Motor neuron (in vitro differentiated cells): ENCODE data around the gene RNLS. TPM values are rescaled to one million over a fixed set of nuclear protein-coding genes. Genes with fewer than 3 reads are reported as not detected.

Source experiments
- ATAC-seq, 8 experiments: fragments of 200-7000 bp; cut with Tn5 transposase; replicated peaks in 6 of 8; 2 replicates each; pipeline ENCODE4 v1.8.0; 2021; ENCODE audit warnings: mild to moderate bottlenecking in 8 of 8, moderate library complexity in 8 of 8
- H3K27ac ChIP-seq, 2 donors: fragments of 250-450 bp; sonication (Bioruptor Pico); 2 replicates each; pipeline ENCODE4 v1.9.0; 2021; ENCODE audit warnings: antibody characterized with exemption in 2 of 2, mild to moderate bottlenecking in 2 of 2, moderate library complexity in 1 of 2
- H3K4me1 ChIP-seq, 2 donors: fragments of 250-450 bp; sonication (Bioruptor Pico); replicated peaks in 1 of 2; 2 replicates each; pipeline ENCODE4 v1.6.1; 2021; ENCODE audit warnings: antibody characterized with exemption in 2 of 2, mild to moderate bottlenecking in 2 of 2, moderate library complexity in 1 of 2
- H3K4me3 ChIP-seq, 5 donors: fragments of 250-450 bp; sonication (Bioruptor Pico); 2 replicates each; pipeline ENCODE4 v1.9.0; 2021; ENCODE audit warnings: antibody characterized with exemption in 5 of 5, mild to moderate bottlenecking in 5 of 5, moderate library complexity in 4 of 5
- WGBS, 10 experiments: fragments of 450-650 bp; shearing (Covaris generic); methylation state at CpG; one replicate each; pipeline ENCODE4 v1.0.0; 2022; 5-methylcytosine and 5-hydroxymethylcytosine counted together
- in situ Hi-C, 9 experiments: fragments of 400-800 bp; cut with MboI; loops; one replicate each; pipeline ENCODE4 v1.15.0; 2021; ENCODE audit warnings: low sequenced_read_pairs in 9 of 9, low pct_unique_long_range_greater_than_20kb in 2 of 9; ENCODE audit not compliant: unreplicated experiment in 9 of 9
- total RNA-seq, 8 experiments: library from RNA; unstranded; fragments of 300-600 nt; gene quantifications; 2 replicates each; pipeline versions ENCODE4 v1.2.3 to v1.2.4, GENCODE V29; 2022

RNLS gene
- 10 to 100 TPM in 1 of 8 experiments, 1 to 10 TPM in 5, under 1 TPM in 1, not detected in 1; 0.95 to 13.2 (median 2.3) TPM for total RNA-seq

- Histone ChIP-seq H3K4me1 (no peaks in the 10 kb centered on the region), H3K27ac (peak within 1 kb of the TSS; percentile 49 to 70), H3K4me3 (peak within 1 kb of the TSS; percentile 24 to 50 (median 40))
- in situ Hi-C loops: loop anchor here in 1 of 9 experiments (10.0 kb wide), 1 partner anchor 102 kb away; no protein-coding TSS in a partner anchor
- ATAC-seq: peak; percentile 91 to 95 (median 94)
- WGBS, 10 experiments: 0 to 75% (median 40%) methylated on average over 1 to 15 of the region's 63 CpGs; no CpG with 5 or more reads in 3 of the 10 experiments
Measured at GRCh38 chr10:88582806-88583583, at the start of gene RNLS. RNLS (minus strand) TSS chr10:88583318.

GRCh38 chr10:88624840-88625239, 41.7 kb upstream of the RNLS start:
- in situ Hi-C loops: no loop called here
- Histone ChIP-seq H3K4me1 (no peaks in the 10 kb centered on the region), H3K4me3 (no peak overlapping the region), H3K27ac (no peak overlapping the region)
- ATAC-seq: no peak

- no peak overlapping the region for H3K4me3 ChIP-seq
- in situ Hi-C loops: no loop called here
- ATAC-seq: no peak
- H3K4me1 ChIP-seq: no peaks in the 10 kb centered on the region
- no peak overlapping the region for H3K27ac ChIP-seq
- 17 to 100% (median 60%) methylated on average over 1 to 2 of the region's 2 CpGs; no CpG with 5 or more reads in 3 of the 10 experiments for WGBS, 10 experiments
Measured at GRCh38 chr10:88623835-88624234, 40.7 kb upstream of the RNLS start.

GRCh38 chr10:88620441-88620840, 37.3 kb upstream of the RNLS start:
- in situ Hi-C loops: no loop called here
- Histone ChIP-seq H3K4me1 (no peaks in the 10 kb centered on the region), H3K27ac (no peak overlapping the region), H3K4me3 (no peak overlapping the region)
- 60 to 100% (median 83%) methylated on average over 1 of the region's 1 CpG; no CpG with 5 or more reads in 5 of the 10 experiments for WGBS, 10 experiments
- no peak for ATAC-seq

GRCh38 chr10:88618496-88618895, 35.4 kb upstream of the RNLS start:
- Histone ChIP-seq H3K27ac (no peak overlapping the region), H3K4me3 (no peak overlapping the region), H3K4me1 (no peaks in the 10 kb centered on the region)
- no peak for ATAC-seq
- 33 to 100% (median 42%) methylated on average over 1 of the region's 1 CpG; no CpG with 5 or more reads in 3 of the 10 experiments for WGBS, 10 experiments
- in situ Hi-C loops: no loop called here

GRCh38 chr10:88617772-88618300, 34.7 kb upstream of the RNLS start:
- ATAC-seq: no peak
- 0 to 100% (median 40%) methylated on average over 1 of the region's 1 CpG; no CpG with 5 or more reads in 3 of the 10 experiments for WGBS, 10 experiments
- H3K4me3 ChIP-seq: no peak overlapping the region
- no peak overlapping the region for H3K27ac ChIP-seq
- in situ Hi-C loops: no loop called here
- no peaks in the 10 kb centered on the region for H3K4me1 ChIP-seq

- no peaks in the 10 kb centered on the region for H3K4me1 ChIP-seq
- in situ Hi-C loops: no loop called here
- no peak for ATAC-seq
- H3K4me3 ChIP-seq: no peak overlapping the region
- H3K27ac ChIP-seq: no peak overlapping the region
- WGBS, 10 experiments: 80 to 100% (median 100%) methylated on average over 1 to 9 of the region's 18 CpGs; no CpG with 5 or more reads in 3 of the 10 experiments
Measured at GRCh38 chr10:88616250-88616977, 33.3 kb upstream of the RNLS start.

GRCh38 chr10:88608780-88609179, 25.7 kb upstream of the RNLS start:
- H3K4me3 ChIP-seq: no peak overlapping the region
- H3K4me1 ChIP-seq: no peaks in the 10 kb centered on the region
- 0 to 100% (median 68%) methylated on average over 1 to 2 of the region's 2 CpGs; no CpG with 5 or more reads in 4 of the 10 experiments for WGBS, 10 experiments
- no peak overlapping the region for H3K27ac ChIP-seq
- in situ Hi-C loops: no loop called here
- peak in 2 of 8 experiments; percentile 41 to 75 for ATAC-seq

- Histone ChIP-seq H3K27ac (no peak overlapping the region), H3K4me3 (no peak overlapping the region), H3K4me1 (no peaks in the 10 kb centered on the region)
- no peak for ATAC-seq
- 29 to 100% (median 86%) methylated on average over 1 to 5 of the region's 6 CpGs for WGBS, 10 experiments
- in situ Hi-C loops: no loop called here
Measured at GRCh38 chr10:88608052-88608732, 25.1 kb upstream of the RNLS start.

- Histone ChIP-seq H3K27ac (no peak overlapping the region), H3K4me3 (no peak overlapping the region), H3K4me1 (no peaks in the 10 kb centered on the region)
- in situ Hi-C loops: no loop called here
- WGBS, 10 experiments: 29 to 100% (median 100%) methylated on average over 1 of the region's 1 CpG; no CpG with 5 or more reads in 1 of the 10 experiments
- ATAC-seq: no peak
Measured at GRCh38 chr10:88598055-88598454, 14.9 kb upstream of the RNLS start.

GRCh38 chr10:88594482-88594881, 11.4 kb upstream of the RNLS start:
- Histone ChIP-seq H3K4me3 (no peak overlapping the region), H3K4me1 (no peaks in the 10 kb centered on the region), H3K27ac (no peak overlapping the region)
- in situ Hi-C loops: no loop called here
- no peak for ATAC-seq
- 80 to 100% (median 100%) methylated on average over 1 of the region's 1 CpG; no CpG with 5 or more reads in 1 of the 10 experiments for WGBS, 10 experiments

GRCh38 chr10:88592906-88593305, 9.8 kb upstream of the RNLS start:
- Histone ChIP-seq H3K27ac (no peak overlapping the region), H3K4me3 (no peak overlapping the region), H3K4me1 (no peaks in the 10 kb centered on the region)
- WGBS, 10 experiments: 43 to 100% (median 79%) methylated on average over 1 to 2 of the region's 2 CpGs; no CpG with 5 or more reads in 3 of the 10 experiments
- in situ Hi-C loops: no loop called here
- peak in 1 of 8 experiments; percentile 24 for ATAC-seq
